Stimulated activated CD4-positive, alpha-beta T cell treated with anti-CD3 and anti-CD28 coated beads, Interleukin-2, amount 100 ng/mL, for 4 hours (primary cell): ENCODE measurements around the gene SHC4.
"Not testable (repeated sequence)": the region's sequence is repeated elsewhere in the genome, so short reads cannot be mapped to it uniquely, and the experiment has no call there.

Source experiments
- DNase-seq: peaks from one replicate; pipeline ENCODE4 v3.0.0-alpha.2; 2020; ENCODE audit warnings: low read depth

The SHC4 gene

DNA sequence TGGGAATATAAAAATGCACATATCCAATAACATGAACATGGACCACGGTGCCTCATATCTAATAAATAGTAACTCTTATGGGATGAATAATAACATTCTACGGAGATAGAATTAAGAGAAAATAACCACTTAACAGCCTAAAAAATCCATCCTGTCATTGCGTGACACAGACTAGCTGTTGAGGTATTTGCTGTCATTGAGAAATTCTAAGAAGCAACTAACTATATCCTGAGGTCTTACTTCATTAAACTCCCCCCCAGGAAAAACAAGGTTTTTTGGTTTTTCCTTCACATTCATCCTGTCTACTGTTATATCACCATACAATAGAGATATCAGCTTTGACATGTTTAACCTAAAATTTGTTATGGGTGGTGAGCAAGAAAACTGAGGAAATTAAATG is 167.2 kb downstream of the SHC4 start:
- DNase-seq: no peak

DNA sequence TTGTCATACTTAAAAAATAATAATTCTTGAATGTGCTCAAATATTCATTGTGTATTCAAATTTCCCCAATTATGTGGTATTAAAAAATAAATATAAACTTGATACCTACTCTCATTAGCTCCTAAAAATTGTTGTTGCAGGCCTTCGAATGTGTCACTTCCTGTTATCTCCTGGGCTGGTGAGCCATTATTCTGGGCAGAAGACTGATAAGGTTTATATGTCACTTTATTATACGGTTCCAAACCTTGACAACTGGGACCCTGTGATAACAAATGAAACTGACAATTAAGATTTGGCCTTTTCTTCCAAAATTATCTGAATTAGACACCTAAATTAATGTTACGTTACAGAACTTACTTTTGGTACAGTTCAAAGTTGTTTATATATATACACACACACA is 167.8 kb downstream of the SHC4 start:
- DNase-seq: no peak

DNA sequence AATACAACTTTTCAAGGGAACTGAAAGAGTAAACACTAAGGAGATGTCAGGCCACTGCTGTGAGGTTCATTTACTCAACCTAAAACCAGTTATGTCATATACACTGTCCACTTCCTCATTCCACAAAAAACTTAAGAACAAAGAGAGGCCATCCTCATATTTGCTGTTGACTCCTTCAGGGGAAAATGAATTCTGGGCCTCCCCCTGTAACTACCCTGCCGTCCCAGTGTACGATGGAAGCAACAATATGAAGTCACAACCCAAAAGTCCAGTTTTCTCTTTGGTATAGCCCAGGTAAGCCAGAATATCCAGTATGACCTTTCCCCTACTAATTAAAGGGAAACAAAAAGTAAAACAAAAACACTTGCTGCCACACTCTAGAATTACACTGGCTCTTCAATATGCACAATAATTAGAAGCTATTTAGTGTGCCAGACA is 169.0 kb downstream of the SHC4 start:
- DNase-seq: no peak

DNA sequence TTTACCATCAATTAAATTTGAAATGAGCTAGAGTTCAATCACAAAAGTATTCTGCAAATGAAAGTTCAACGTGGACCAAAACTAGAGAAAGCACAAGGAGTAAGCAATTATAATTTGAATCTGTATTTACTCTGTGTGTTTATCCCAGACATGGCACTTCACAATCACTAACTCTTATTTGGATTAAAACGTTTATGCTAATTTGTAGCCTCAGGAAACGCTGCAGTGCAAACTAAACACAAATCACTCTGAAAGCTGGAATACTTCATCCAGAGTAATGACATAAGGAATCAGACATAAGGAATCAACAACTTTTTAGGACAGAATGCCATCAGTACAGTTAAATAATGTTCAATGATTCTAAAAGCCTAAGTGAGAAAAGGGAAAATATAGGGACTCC is 171.3 kb downstream of the SHC4 start:
- DNase-seq: no peak

DNA sequence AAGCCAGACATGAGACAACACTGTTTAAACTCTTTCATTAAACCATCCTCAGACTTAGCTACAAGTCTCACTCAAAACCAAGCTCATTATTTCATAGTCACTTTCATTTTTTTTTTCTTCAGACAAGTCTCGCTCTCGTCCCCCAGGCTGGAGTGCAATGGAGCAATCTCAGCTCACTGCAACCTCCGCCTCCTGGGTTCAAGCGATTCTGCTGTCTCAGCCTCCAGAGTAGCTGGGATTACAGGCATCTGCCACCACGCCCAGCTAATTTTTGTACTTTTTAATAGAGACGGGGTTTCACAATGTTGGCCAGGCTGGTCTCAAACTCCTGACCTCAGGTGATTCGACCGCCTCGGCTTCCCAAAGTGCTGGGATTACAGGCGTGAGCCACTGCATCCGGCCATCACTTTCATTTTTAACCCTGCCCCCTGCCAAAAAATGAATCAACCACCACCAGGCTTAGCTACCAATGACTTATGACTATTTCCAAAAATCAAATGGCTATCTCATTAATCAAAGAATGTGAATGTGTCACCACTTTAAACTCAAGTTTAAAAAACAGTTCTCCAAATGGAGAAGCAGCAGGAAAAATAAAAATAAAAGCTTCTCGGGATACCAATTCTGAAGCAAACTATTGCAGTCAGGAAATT is 173.1 kb downstream of the SHC4 start:
- DNase-seq: not testable (repeated sequence)

DNA sequence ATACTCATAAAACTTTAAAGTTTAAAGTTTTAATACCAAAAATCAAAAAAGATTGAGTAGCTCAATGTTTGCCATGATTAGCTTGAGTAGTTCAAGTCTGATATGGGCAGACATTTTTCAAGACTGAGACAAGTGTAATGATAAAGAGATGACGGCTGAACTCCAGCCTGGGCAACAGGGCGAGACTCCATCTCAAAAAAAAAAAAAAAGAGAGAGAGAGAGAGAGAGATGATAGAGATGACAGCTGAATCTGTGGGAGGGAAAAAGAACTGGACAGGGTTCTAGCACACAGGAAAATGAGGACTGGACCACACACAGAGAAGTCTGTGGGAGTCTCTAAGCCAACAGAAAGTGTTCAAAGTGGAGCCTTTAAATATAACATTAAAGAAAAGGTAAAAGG is 178.0 kb downstream of the SHC4 start:
- no peak for DNase-seq

DNA sequence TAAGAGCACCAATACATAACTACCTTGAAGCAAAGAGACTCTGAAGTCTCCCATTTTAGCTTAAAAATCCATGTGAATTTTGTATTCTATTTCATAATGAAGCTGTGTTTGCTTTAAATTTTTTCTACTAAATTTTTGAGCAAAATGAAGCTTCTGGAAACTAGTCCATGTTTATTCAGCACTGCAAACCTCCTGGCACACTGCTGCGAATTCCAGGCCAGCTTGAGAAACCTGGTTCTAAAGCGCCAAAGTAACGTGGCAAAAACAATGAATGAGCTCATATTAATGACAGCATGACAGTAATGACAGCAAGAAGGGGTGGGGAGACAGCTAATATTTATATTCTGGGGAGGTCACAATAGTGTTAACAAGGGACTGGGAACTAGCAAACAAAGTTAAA is 178.5 kb downstream of the SHC4 start:
- no peak for DNase-seq

DNA sequence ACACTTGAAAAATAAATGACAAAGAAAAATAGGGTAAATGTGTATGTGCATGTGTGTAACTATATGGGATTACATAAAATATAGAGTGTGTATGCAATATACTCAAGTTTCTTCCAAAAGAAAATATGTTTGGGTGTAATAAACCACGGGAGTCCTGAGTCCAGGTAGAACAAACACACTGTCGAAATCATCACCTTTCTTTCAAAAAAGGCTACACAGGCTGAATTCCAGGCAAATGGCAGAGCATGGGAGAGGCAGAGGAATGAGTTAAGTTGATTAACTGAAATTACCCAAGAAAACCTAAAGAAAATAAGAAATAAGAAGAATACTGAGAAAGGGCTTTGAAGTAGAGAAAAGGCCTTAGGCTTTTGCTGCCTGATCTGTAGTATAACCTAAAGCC is 179.0 kb downstream of the SHC4 start:
- no peak for DNase-seq

DNA sequence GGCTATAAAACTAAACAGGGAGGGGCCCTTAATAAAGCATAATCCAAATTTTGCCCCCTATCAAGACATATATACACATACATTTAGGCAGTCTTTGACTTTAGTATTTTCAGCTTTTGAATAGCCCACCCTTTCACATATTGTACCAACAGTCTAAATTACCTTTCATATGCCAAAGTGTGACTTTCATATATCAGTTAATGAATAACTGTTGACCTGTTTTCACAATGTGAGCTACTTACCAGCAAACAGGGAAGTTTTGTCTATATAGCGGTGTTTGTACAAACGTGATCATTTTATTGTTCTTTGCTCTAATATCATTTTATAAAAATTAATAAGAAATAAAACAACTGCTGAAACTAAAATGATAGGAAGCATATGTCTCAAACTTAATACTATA is 180.8 kb downstream of the SHC4 start:
- no peak for DNase-seq

DNA sequence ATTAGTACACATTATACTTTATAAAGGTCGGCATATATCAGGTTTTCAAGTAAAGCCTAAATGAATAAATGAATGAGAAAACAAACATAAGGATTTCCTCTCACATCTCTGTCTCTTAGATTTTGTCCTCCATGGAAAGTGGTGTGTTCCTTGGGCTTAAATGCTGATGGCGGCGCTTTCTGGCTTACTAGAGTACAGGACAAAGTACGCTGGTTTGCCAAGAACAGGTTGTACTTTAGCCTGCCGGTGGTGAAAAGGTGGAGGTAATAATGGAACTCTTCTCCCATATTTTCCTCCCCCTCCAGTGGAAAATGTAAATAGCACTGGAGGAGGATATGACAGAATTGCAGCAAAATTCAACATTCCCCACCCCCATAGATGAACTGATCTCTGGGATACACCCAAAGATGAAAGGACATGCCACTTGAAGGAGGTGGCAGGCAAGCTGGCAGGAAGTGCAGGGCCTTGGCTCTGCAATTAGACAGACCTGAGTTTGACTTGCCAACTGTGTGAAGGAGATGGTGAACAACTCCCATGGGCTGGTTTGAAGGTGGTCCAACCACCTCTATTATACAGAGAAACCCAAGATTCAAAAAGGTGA is 182.1 kb downstream of the SHC4 start:
- no peak for DNase-seq

DNA sequence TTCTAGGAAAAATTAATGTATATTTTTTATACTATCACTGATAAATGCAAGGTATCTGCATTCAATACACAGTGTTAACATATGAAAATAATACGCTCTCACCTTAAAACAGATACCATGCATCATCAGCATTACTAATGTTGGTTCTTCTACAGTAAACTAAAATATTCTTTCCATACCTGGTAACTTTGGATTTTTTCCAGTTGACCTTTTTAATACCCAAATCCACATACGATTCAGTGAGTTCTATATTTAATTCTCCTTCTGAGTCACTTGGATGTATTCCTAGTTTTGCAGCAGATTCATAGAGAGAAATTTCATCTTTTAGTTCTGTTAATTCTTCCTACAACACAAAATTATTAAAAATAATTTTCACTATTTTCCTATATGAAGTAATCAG is 182.7 kb downstream of the SHC4 start:
- DNase-seq: no peak

DNA sequence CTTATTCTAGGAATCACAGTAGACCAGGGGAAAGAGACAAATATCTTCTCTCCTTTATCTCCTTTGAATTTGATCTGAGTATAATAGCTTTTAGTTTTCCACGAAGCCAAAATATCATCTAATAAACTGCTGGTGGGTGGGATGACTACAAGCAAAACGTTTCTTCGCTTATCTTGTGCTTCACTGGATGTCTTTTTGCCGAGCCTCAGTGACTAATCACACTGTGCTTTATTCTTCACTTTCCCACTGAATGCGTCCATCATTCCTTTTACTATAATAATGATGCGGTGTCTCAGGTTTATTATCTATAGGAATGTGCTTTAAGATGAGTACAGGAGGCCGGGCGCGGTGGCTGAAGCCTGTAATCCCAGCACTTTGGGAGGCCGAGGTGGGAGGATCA is 185.4 kb downstream of the SHC4 start:
- DNase-seq: no peak

DNA sequence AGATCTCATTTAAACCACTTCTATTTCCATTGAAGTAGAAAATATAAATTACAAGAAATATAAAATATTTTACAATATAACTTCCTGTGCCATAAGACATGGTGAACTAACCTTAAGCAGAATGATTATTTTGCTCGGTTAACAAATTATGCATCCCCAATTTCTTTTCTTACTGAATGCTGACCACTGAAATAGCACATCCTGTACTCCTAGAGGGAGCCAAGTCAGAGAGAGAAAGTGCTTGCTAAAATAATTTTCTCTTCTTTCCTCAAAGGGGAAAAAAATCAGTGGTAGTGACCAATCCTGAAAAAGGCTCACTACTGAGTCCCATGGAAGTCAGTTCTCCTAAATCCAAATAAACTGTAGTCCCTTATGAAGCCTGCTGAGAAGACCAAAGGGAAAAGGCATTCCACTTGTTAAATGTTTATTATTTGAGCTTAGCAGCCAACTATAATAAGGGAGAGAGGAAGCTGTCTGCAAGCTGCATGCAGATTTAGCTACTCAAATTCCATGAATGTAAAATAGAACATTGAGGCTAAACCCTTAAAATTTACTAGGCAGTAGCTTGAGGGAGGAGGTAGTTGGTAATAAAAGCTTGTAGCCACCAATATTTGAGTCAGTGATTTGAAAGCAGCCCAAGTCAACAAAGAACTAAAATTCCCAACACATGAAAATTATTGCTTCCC is 185.9 kb downstream of the SHC4 start:
- DNase-seq: no peak

DNA sequence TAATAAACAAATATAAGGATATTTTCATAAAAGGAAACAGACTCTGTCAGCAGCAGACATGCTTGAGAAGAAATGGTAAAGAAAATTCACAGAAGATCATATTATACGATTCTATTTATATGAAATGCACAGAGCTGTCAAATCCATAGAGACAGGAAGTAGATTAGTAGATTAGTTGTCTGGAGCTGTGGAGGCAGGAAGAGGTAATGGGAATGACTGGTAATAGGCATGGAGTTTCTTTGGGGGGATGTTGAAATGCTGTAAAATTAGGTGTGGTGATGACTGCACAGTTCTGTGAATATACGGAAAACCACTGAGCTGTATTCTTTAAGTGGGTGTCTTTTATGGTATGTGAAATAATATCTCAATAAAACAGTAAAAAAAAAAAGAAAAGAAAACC is 188.2 kb downstream of the SHC4 start:
- DNase-seq: no peak

DNA sequence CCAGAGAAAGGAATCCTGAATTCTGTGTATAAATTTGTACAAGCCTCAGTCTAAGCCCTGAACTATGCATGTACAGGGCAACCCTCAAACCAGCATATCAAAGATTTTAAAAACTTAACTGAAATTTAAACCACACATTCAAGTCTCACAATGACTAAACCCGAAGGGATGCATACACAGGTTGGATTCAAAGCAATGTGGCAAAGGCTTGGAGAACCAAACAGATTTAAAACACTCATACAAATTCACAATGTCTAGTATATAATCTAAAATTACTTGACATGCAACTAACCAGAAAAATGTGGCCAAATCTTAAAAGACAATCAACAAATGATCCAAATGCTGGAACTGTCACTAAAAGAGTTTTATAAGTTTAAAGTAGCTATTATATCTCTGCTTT is 189.2 kb downstream of the SHC4 start:
- DNase-seq: no peak
